ENCODE measurements around the gene LTBP2. TPM values are rescaled to one million over a fixed set of nuclear protein-coding genes. Genes with fewer than 3 reads are reported as not detected.

The LTBP2 gene
- polyA plus RNA-seq, 2 of the 4 experiments (the other 2 are of a cell fraction), result 4.9 to 14.4 TPM

DNA sequence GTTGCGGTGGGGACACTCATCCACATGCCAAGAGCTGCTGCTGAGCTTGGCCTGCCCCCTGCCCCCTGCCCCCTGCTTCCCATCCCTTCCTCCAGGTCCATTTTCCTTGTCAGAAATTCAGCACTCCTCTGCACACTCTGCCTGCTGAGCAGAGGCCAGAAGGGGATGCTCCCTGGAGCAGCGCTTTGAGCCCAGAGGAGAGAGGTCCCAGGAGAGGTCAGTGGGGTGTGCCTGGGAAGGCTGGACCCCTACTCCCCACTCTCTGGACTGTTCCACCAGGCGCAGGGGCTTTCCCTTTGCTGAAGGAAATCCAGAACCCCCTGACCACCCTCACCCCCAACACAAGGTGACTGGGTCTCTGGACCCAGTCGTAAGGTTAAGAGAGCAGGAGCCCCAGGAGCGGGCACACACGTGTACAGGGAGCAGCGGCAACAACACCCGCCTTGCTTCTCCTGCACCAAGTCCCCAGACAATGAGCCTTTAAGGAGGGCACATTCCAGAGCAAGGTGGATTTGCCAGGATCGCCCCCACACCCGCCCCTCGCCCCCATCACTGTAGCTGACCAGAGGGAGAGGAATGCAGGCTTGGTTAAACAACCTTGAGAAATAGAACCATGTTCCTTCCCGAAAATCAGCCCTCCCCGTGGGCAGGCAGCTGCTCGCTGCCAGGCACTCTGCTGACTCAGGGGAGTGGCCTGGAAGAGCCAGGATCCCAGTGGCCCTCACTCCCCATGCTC lies 87.8 kb downstream of the LTBP2 start (continued):
- TF ChIP-seq KDM5A (IDR thresholded peaks at IDR 0.05) (no peak), CBX2 (IDR thresholded peaks at IDR 0.05; ENCODE audit: borderline replicate concordance, low read depth) (no peak), CEBPB (IDR thresholded peaks at IDR 0.05) (no peak), RCOR1 (IDR thresholded peaks at IDR 0.05; ENCODE audit: low read depth, low read length) (no peak), FOSB (CRISPR knock-in tag; IDR thresholded peaks at IDR 0.05) (no peak)
- TF ChIP-seq, protein P1, sequence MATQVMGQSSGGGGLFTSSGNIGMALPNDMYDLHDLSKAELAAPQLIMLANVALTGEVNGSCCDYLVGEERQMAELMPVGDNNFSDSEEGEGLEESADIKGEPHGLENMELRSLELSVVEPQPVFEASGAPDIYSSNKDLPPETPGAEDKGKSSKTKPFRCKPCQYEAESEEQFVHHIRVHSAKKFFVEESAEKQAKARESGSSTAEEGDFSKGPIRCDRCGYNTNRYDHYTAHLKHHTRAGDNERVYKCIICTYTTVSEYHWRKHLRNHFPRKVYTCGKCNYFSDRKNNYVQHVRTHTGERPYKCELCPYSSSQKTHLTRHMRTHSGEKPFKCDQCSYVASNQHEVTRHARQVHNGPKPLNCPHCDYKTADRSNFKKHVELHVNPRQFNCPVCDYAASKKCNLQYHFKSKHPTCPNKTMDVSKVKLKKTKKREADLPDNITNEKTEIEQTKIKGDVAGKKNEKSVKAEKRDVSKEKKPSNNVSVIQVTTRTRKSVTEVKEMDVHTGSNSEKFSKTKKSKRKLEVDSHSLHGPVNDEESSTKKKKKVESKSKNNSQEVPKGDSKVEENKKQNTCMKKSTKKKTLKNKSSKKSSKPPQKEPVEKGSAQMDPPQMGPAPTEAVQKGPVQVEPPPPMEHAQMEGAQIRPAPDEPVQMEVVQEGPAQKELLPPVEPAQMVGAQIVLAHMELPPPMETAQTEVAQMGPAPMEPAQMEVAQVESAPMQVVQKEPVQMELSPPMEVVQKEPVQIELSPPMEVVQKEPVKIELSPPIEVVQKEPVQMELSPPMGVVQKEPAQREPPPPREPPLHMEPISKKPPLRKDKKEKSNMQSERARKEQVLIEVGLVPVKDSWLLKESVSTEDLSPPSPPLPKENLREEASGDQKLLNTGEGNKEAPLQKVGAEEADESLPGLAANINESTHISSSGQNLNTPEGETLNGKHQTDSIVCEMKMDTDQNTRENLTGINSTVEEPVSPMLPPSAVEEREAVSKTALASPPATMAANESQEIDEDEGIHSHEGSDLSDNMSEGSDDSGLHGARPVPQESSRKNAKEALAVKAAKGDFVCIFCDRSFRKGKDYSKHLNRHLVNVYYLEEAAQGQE (IDR thresholded peaks at IDR 0.05), result no peak

GRCh38 chr14:74522740-74523139 lies 89.3 kb downstream of the LTBP2 start:
- 91% methylated on average over 7 of the region's 7 CpGs for WGBS (ENCODE audit: missing lambda C conversion rate)
- DNase-seq (ENCODE audit: low read depth in 1 of 2, low spot score in 1 of 2), result no peak
- Histone ChIP-seq H3K4me2 (no peak overlapping the region), H3K4me3 (no peak overlapping the region), H3K4me1 (no peaks in the 10 kb centered on the region), H3K9me3 (no peaks in the 10 kb centered on the region), H3K27ac (no peak overlapping the region)
- no peak for FAIRE-seq
- TF ChIP-seq ATOH8 (CRISPR knock-in tag; IDR thresholded peaks at IDR 0.05; ENCODE audit: low read depth), result no peak
- ATAC-seq, result no peak
- POLR2A ChIA-PET, result no interaction called here
- CTCF ChIA-PET, result interaction anchor here (0.6 kb wide), 1 partner anchor 16 kb away, joined by 3 read pairs; no protein-coding TSS in a partner anchor

DNA sequence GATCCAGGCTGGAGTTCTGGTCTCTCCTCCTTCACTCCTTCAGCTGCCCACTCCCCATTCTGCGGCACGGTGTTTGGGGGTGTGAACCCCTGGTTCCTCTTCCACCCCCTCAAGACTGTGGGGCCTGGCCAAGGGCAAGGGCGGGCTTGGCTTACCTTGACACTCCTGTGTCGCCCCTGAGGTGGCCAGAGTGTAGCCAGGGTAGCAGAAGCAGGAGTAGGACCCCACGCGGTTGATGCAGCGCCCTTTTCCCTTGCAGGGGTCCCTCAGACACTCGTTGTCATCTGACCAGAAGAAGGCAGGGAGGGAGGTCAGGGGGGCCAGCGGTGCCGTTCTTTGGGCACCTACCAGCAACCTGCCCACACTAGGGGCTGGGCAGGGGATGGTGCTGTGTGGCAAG lies 90.3 kb downstream of the LTBP2 start:
- H3K4me3 ChIP-seq, result no peak overlapping the region
- CTCF ChIA-PET, result no interaction called here
- TF ChIP-seq POLR2AphosphoS2 (conservative IDR thresholded peaks at IDR 0.05; ENCODE audit: low read length) (no peak), ZC3H11A (IDR thresholded peaks at IDR 0.05) (no peak), MAX (IDR thresholded peaks at IDR 0.05) (no peak), NPAS2 (CRISPR knock-in tag; IDR thresholded peaks at IDR 0.05; ENCODE audit: borderline replicate concordance) (no peak), HOXA7 (CRISPR knock-in tag; IDR thresholded peaks at IDR 0.05) (no peak), SMC3 (IDR thresholded peaks at IDR 0.05) (no peak), ZSCAN20 (CRISPR knock-in tag; IDR thresholded peaks at IDR 0.05) (no peak), HOXB13 (CRISPR knock-in tag; IDR thresholded peaks at IDR 0.05; ENCODE audit: low read depth) (no peak), HES2 (IDR thresholded peaks at IDR 0.05) (no peak), RFX5 (IDR thresholded peaks at IDR 0.05) (no peak)
- ATAC-seq, result no peak
- DNase-seq (ENCODE audit: low read depth in 1 of 2, low spot score in 1 of 2), result no peak
- H3K4me1 ChIP-seq, result peaks cover 5% of the 10 kb centered on the region
- no peak overlapping the region for H3K27ac ChIP-seq
- POLR2A ChIA-PET, result no interaction called here
- no peaks in the 10 kb centered on the region for H3K9me3 ChIP-seq
- 87% methylated on average over 6 of the region's 10 CpGs for WGBS (ENCODE audit: missing lambda C conversion rate)
- H3K4me2 ChIP-seq, result no peak overlapping the region
- no peak for FAIRE-seq
